CD4-positive, alpha-beta T cell treated with Interleukin-2 at 100 ng/mL for 4 hours (primary cell): ENCODE results near the gene TMEM255A.
A peak's percentile ranks its signal among the peaks of the same experiment; 100 is the strongest.

Experiments used
- DNase-seq: peaks from one replicate; pipeline ENCODE4 v3.0.0-alpha.2; 2020; ENCODE audit warnings: low spot score

TMEM255A gene

GRCh38 chrX:120310861-120311726, at the start of gene TMEM255A:
Gene TMEM255A, minus strand, starts transcription at chrX:120311461. Its CDS starts 152 bp downstream, at chrX:120311309.
- DNase-seq = no peak

GRCh38 chrX:120358737-120359456, 47.6 kb upstream of the TMEM255A start:
- DNase-seq = no peak

GRCh38 chrX:120357186-120357585, 45.9 kb upstream of the TMEM255A start:
- DNase-seq = no peak

GRCh38 chrX:120356084-120356483, 44.8 kb upstream of the TMEM255A start:
- DNase-seq = no peak

- DNase-seq = no peak
Measured at GRCh38 chrX:120350450-120351138, 39.3 kb upstream of the TMEM255A start.

GRCh38 chrX:120344566-120344965, 33.3 kb upstream of the TMEM255A start:
- DNase-seq = peak; percentile 9

- DNase-seq = no peak
Measured at GRCh38 chrX:120336899-120337298, 25.6 kb upstream of the TMEM255A start.

- DNase-seq = no peak
Measured at GRCh38 chrX:120335289-120335688, 24.0 kb upstream of the TMEM255A start.

GRCh38 chrX:120334603-120335002, 23.3 kb upstream of the TMEM255A start:
- DNase-seq = no peak

- no peak for DNase-seq
Measured at GRCh38 chrX:120334151-120334550, 22.9 kb upstream of the TMEM255A start.

GRCh38 chrX:120332394-120332793, 21.1 kb upstream of the TMEM255A start:
- DNase-seq = no peak

- DNase-seq = no peak
Measured at GRCh38 chrX:120331116-120331515, 19.9 kb upstream of the TMEM255A start.

- no peak for DNase-seq
Measured at GRCh38 chrX:120321520-120322281, 10.4 kb upstream of the TMEM255A start.

GRCh38 chrX:120318411-120318810, 7.2 kb upstream of the TMEM255A start:
- DNase-seq = no peak

- DNase-seq = no peak
Measured at GRCh38 chrX:120316587-120317283, 5.5 kb upstream of the TMEM255A start.

- DNase-seq = no peak
Measured at GRCh38 chrX:120315776-120316175, 4.5 kb upstream of the TMEM255A start.

- no peak for DNase-seq
Measured at GRCh38 chrX:120311727-120312063, 434 bp upstream of the TMEM255A start.

- no peak for DNase-seq
Measured at GRCh38 chrX:120309873-120310705, 1.2 kb downstream of the TMEM255A start.

GRCh38 chrX:120308959-120309872, 2.0 kb downstream of the TMEM255A start:
- DNase-seq = peak; percentile 78
